Breast epithelium (tissue), 3 donors: ENCODE results near the gene PRF1.

Experiments
- POLR2A ChIP-seq: fragments of 450-650 bp; IDR thresholded peaks from one replicate; pipeline ENCODE4 v1.6.1; 2016; ENCODE audit warnings: antibody characterized with exemption, mild to moderate bottlenecking, moderate library complexity
- POLR2AphosphoS5 ChIP-seq, 3 donors: sonication (generic); formaldehyde crosslinking; IDR thresholded peaks; one replicate each; pipeline ENCODE4 v1.6.1; 2017; ENCODE audit warnings: antibody characterized with exemption in 3 of 3

DNA sequence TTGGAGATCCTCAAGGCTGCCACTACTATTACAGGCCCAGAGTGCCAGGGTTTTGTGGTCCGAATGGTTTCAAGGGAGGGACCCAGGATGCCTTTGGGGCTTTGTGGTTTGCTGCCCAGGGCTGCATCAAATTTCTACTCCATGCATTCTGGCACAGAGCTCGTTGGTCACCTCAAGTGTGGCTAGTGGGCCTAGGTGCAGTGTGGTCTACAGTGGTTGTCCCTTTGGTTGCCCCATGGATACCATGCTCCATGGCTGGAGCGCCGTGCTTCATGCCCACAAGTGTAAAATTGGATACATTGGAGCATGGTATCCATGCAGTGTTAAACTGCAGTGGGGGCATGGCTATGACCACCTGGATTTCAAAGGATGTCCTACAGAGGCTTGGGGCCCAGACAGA is 5.4 kb upstream of the PRF1 start:
- no peak for TF ChIP-seq POLR2AphosphoS5 (IDR thresholded peaks at IDR 0.05)
- TF ChIP-seq POLR2A, result no peak
